GM13976 (cell line): Measurements from ENCODE around the gene SMURF1.

Experiments
- DNase-seq: peaks from one replicate; pipeline ENCODE4 v3.0.0; 2012; ENCODE audit warnings: low spot score
- CTCF ChIP-seq: IDR thresholded peaks from 2 replicates; pipeline ENCODE4 v1.5.1; 2012; ENCODE audit warnings: borderline replicate concordance, mild to moderate bottlenecking; ENCODE audit not compliant: insufficient read depth; ENCODE audit errors: extremely low read depth, missing control alignments, control extremely low read depth
- in situ Hi-C: fragments of 300-500 bp; cut with MboI; formaldehyde crosslinking; loops from one replicate; pipeline ENCODE4 v1.12.0; 2022; ENCODE audit warnings: low sequenced_read_pairs, mixed read lengths, inconsistent platforms; ENCODE audit not compliant: unreplicated experiment

Gene SMURF1

DNA sequence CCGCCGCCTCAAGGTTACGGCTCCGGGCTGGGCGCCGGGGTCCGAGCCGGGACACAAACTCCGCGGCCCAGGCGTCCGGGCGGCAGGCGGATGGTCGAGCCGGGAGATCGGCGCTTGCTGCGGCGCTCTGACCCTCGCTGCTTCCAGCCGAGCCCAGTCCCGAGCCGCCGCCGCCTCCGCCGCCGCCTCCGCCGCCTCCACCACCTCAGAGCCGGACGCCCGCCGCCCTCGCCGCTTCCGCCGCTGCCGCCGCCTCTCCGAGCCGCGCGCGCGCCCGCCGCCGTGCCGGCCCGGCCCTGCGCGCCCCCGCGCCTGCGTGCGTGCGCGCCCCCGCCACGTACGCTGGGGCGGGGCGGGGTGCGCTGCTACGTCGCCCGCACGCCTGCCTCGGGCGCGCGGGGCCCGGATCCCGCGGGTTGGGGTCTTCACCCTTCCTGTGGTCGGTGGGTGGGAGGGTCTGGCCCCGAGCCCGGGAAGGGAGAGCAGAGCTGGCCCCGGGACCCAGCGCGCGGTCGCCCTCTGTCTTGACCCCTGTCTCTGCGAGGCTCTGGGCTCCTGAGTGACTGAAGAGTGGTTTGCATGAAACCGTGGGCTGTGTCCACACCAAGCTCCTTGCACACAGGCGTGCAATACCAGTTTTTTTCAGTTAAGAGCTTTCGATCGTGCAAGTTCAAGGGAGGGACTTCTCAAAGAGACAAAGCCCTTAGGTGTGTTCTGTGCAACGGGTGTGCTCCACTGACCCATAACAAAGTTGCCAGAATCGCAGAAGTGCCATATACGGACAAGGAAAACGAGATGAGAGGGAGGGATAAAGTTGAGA lies at the start of gene SMURF1:
Gene SMURF1 (minus strand): TSS at position 256 of the 820 bp plus-strand sequence. CDS start 328 bp downstream, outside the sequence.
- peak; percentile 87 for DNase-seq
- no peak for TF ChIP-seq CTCF
- in situ Hi-C loops = no loop called here

DNA sequence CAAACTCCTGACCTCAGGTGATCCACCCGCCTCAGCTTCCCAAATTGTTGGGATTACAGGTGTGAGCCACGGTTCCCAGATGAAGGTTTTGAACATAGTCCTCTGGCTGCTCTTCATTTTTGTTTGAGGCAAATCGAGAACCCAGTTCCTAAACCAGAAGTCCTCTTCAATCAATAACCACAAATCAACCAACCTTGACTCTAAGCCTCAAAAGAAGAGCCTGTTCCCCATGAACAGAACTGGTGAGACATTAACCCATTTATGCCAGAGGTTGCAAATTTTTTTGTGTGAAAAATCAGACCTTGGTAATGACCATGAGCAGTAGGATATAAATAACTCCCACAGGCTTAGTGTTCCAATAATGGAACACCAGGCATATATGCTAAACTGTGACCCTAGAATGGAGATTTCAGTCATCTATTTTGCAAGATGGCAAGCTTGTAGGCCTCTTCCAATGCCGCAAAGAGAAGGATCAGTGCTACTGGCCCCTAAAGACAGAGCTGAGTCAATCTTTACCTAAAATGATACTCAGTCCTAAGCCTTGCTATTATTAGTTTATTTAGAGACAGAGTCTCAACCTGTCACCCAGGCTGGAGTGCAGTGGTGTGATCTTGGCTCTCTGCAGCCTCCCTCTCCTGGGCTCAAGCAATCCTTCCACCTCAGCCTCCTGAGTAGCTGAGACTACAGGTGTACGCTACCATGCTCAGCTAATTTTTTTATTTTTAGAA lies 48.1 kb upstream of the SMURF1 start:
- in situ Hi-C loops = no loop called here
- no peak for TF ChIP-seq CTCF

GRCh38 chr7:99190359-99191009 lies 46.6 kb upstream of the SMURF1 start:
- no peak for DNase-seq
- in situ Hi-C loops = no loop called here

More for the DNA sequence above, 48.1 kb upstream of the SMURF1 start:
- no peak for DNase-seq

GRCh38 chr7:99189222-99189621 lies 45.3 kb upstream of the SMURF1 start:
- DNase-seq = no peak
- in situ Hi-C loops = no loop called here
- TF ChIP-seq CTCF = no peak

More at GRCh38 chr7:99190359-99191009, 46.6 kb upstream of the SMURF1 start:
- TF ChIP-seq CTCF = no peak

- in situ Hi-C loops = no loop called here
- DNase-seq = no peak
- no peak for TF ChIP-seq CTCF
These were observed 44.3 kb upstream of the SMURF1 start for GRCh38 chr7:99188221-99188620.

GRCh38 chr7:99184532-99185218 lies 40.8 kb upstream of the SMURF1 start:
- DNase-seq = no peak
- in situ Hi-C loops = no loop called here
- no peak for TF ChIP-seq CTCF
